NT2/D1 (cell line): ENCODE data around the gene PSMG1.

ENCODE experiments used
- YY1 ChIP-seq: IDR thresholded peaks from 2 replicates; pipeline ENCODE4 v1.6.1; 2011; ENCODE audit not compliant: insufficient read length, insufficient read depth
- ZNF274 ChIP-seq: IDR thresholded peaks from 2 replicates; pipeline ENCODE4 v1.6.1; 2011; ENCODE audit warnings: mild to moderate bottlenecking, low read depth, low read length

DNA sequence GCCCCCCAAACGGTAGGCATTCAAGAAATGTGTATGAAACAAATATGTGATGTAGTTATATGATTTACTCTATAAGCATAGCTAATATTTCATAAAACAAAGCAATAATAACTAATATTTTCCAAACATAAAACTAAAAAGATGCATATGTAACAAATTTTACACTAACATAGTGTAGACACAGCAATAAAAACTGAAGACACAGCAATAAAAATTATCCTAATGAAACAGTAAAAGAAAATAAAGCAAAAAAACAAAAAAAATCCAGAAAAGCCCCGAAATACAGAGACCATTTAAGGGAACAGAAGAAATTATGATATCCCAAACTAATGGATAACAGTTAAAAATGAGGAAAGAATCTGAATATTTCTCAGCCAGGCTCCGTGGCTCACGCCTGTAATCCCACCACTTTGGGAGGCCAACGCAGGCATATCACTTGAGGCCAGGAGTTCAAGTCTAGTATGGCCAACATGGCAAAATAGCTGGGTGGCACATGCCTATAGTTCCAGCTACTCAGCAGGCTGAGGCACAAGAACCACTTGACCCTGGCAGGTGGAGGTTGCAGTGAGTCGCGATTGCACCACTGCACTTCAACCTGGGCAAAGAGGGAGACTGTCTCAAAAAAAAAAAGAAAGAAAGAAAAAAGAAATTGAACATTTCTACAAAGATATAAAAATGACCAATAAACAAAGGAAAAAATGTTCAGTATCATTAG lies 38.2 kb upstream of the PSMG1 start:
- no peak for TF ChIP-seq ZNF274
- TF ChIP-seq YY1: no peak
